G401.6 (cell line): ENCODE data around the gene NPAS4.
"Not testable (repeated sequence)": the region's sequence is repeated elsewhere in the genome, so short reads cannot be mapped to it uniquely, and the experiment has no call there.

Source experiments
- FAIRE-seq: peaks from 2 replicates; lab custom pipeline; 2012; peaks lifted over from hg19 to GRCh38; lab: Jason Lieb, UNC

Gene NPAS4

GRCh38 chr11:66420671-66421476, at the start of gene NPAS4:
TSS of gene NPAS4 (plus strand) at chr11:66421035. CDS start at chr11:66421180, 145 bp downstream.
- FAIRE-seq = no peak

DNA sequence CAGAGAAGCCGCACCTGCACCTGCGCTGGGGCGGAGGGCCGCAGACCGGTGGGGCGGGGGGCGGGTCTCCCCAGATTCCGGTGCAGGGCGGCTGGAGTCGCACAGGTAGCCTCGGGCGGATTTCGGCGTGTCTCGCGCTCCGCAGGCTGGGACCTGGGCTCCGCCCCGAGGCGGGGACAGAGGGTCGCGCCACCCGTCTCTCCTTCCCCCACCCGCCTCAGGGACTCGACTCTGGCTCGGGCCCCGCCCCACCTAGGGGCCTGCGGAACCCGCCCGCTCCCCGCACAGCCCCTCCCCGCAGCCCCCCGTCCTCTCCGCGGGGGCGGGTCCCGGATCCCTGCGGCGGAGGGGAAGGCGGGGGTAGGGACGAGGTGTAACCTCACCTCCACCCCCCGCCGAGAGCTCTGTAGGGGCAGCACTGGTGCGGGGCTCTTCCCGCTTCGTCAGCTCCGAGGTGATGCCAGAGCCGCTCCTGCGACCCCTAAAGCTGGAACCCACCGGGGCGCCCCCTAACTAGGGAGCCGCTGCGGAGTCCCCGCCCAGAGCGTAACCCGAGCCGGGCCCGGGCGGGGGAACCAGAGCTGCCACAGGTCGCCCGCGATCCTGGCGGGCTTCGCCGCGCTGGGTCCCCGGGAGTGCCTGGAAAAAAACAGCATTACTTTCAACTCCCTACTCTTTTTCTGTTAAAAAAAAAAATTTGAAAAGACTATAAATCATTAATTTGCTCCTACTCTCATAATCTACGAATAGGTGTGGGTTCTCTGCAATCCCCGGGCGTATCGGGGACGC, 49.0 kb upstream of the NPAS4 start, which contains the start of gene SLC29A2:
Gene SLC29A2 (minus strand): TSS at position 134 of the 789 bp plus-strand sequence. CDS start 169 bp downstream, outside the sequence.
- FAIRE-seq = peak; percentile 36

- FAIRE-seq = no peak
Observed at GRCh38 chr11:66373265-66373664, 47.6 kb upstream of the NPAS4 start.

DNA sequence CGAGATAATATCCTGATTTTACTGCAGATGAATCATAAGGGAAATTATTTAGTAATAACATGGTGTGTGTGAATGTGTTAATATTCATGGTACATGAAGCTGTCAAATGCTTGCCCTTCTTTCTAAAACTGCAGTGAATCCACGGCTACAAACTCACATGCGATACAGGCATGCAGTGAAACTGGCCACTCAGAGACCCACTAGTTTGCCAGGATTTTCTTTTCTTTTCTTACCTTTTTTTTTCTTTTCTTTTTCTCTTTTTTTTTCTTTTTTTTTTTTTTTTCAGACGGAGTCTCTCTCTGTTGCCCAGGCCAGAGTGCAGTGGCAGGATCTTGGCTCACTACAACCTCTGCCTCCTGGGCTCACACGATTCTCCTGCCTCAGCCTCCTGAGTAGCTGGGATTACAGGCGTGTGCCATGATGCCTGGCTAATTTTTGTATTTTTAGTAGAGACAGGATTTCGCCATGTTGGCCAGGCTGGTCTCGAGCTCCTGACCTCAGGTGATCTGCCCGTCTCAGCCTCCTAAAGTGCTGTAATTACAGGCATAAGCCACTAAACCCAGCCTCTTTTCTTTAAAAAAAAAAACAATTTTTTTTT, 47.0 kb upstream of the NPAS4 start:
- not testable (repeated sequence) for FAIRE-seq

- FAIRE-seq = not testable (repeated sequence)
Observed at GRCh38 chr11:66380264-66380663, 40.6 kb upstream of the NPAS4 start.

- not testable (repeated sequence) for FAIRE-seq
Observed at GRCh38 chr11:66384316-66384715, 36.5 kb upstream of the NPAS4 start.

GRCh38 chr11:66386171-66387069, 34.4 kb upstream of the NPAS4 start:
- FAIRE-seq = peak; percentile 94

DNA sequence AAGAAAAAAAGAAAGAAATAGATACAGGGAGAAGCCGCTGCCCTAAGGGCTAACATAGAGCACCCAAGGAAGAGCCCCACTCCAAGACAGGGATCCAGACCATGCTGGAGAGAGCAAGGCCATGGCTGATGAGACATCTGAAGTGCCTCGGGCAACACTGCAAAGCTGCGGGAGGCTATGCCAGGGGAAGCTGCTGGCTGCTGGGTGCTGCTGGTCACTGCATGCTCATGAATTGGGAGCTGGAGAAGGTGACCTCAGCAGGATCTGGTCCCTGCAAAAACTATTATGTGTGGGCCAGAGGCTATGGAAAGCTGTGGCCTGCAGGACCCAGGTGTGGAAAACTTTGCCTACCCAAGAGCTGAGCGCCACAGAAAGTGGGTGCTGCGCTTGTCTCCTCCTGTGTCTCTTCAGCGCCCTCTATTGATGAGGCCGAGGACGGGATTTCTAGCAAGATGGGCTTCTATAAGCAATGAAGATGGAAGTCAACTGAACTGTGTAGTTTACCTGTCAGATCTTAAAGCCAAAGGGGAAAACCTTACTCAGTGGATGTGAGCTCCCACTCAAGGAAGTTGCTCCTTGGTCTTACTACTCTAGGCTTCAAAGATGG, 32.0 kb upstream of the NPAS4 start:
- no peak for FAIRE-seq

DNA sequence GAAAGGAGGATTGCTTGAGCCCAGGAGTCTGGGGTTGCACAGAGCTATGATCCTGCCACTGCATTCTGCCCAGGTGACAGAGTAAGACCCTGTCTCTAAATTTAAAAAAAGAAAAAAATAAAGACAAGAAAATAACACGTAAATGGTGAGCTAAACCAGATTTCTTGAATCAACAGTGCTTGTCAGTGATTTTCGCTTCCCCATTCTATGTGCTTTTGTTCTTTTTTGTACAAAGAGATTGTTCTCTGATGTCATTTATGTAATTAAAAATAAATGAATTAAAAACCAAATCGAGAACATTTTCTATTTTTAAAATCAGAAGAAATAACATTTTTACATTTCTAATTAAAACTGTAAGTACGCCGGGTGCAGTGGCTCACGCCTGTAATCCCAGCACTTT, 29.5 kb upstream of the NPAS4 start:
- no peak for FAIRE-seq

GRCh38 chr11:66393954-66394353, 26.9 kb upstream of the NPAS4 start:
- no peak for FAIRE-seq

DNA sequence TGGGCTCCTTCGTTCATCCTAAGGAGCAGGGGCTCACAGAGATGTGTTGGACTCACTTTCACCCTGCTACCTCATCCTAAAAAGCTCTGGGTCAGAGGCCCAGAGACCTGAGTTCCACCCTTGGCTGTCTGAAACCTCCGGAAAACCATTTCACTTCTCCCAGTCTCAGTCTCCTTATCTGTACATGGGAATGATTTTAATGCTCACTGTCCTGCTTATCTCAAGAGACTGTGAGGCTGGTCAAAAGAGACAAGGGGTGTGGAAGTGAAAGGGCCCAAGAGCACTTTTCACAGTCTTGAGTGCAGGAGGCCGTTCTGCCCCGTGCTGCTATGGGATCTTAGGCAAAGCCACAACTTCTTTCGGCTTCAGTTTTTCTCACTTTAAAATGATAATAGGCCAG, 13.2 kb upstream of the NPAS4 start:
- no peak for FAIRE-seq

- peak; percentile 51 for FAIRE-seq
Observed at GRCh38 chr11:66408488-66409214, 12.2 kb upstream of the NPAS4 start.

GRCh38 chr11:66409226-66409625, 11.6 kb upstream of the NPAS4 start:
- no peak for FAIRE-seq

GRCh38 chr11:66410191-66410590, 10.6 kb upstream of the NPAS4 start:
- FAIRE-seq = no peak

DNA sequence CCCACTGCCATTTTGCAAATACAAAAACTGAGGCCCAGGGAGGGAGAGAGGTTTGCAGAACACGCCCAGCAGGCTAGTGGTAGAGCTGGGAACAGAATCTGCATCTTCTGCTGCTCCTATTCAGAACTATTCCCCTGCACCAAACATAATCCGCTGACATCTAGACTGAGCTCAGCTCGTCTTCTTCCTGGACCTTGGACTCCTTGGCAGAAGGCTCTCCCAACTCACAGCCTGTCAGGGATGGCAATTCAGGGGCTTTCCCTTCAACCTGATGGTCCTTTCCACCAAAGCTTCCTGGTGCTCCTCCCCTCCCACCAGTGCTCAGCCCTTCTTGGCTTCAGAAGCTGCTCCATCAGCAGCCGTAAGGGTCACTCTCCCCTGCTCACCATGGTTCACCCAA, 9.5 kb upstream of the NPAS4 start:
- FAIRE-seq = no peak

DNA sequence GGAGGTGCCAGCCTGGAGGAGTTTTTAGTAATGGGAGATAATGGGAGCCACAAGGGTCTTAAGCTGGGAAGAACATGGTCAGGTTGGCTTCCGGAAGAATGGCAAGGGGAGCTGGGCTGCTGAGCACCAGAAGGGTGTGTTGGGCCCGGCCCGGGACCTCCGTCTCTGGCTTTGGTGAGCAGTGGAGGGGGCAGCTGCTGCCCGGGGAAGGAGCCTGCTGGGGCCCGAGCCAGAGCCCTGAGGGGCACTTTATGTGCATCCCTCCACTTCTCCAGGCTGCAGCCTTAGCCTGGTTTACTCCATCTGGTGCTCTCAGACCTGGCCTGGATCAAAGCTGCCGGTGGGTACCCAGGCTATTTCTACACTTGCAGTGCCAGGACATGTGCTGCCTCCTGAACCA, 8.7 kb upstream of the NPAS4 start:
- FAIRE-seq = no peak

GRCh38 chr11:66413167-66413566, 7.7 kb upstream of the NPAS4 start:
- FAIRE-seq = no peak

DNA sequence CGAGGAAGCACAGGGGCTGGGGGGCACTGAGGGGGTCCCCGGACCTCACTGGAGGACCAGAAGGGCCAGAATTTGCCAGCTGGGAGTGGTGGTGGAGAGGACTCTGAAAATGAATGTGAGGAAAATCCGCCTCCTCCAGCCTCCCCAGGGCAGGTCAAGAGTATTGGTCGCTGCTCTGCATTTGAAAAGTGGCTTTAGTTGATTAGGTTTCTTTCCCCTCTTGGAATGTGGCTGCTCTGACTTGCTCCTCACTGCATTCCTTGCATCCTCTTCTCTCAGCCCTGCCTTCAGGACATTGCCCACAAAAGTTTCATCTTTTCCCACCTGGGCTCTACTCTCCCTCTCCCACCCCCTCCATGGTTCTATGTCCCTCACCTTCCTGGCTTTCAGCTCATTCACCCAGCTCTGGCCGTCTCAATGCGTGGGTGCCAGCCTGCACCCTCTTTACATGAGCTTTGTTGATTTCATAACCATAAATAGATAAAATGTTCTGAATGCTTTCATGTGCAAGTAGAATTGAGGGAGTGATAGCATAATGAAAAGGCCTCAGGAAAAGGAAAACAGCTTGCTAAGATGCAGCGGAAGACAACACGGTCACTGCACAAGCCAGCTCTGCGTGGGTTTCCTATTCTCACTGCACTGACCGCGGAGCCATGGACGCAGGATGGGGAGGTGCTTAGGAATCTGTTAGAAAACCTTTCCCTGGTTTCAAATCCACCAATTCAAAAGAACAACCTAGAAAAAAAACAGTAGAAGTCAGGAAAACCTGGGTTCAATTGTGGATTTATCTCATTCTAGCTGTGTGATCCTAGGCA, 6.5 kb upstream of the NPAS4 start:
- FAIRE-seq = no peak

DNA sequence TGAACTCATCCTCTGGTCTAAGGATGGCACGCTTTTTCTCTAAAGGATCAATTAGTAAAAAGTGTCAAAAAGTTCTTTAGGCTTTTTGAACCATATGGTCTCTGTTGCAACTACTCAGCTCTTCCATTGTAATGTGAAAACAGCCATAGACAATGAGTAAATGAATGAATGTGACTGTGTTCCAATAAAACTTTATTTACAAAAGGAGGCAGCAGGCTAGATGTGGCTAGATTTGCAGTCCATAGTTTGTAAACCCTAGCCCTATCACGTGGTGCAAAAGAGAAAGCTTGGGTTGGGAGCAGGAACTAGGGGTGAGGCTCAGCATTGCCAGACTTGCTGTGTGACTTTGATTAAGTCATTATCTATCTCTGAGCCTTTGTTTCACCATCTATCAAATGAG, 5.4 kb upstream of the NPAS4 start:
- no peak for FAIRE-seq

DNA sequence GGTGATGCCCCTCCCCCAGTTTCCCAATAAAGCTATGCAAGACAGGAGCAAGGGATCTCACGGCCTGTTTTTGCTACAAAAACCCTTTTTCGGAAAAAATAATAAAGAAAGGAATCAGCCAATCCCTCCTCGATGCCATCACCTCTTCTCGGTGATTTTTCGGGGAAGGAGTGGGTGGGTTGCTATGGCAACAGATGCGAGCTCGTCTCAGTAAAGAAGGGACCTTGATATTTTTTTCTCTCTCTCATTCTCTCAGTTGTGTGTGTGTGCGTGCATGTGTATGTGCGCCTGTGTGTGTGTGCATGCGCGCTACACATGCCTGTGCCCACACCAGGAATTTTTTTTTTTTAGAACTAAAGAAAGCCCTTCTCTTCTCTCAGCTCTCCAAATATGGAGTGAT, 3.8 kb upstream of the NPAS4 start:
- no peak for FAIRE-seq
